ENCODE measurements around the gene MYO9B.

Gene MYO9B

GRCh38 chr19:17036640-17037039 is 38.9 kb upstream of the MYO9B start:
- DNase-seq (ENCODE audit: low spot score): no peak
- no peak for TF ChIP-seq CTCF (IDR thresholded peaks at IDR 0.05)
- Histone ChIP-seq H3K27ac (no peak overlapping the region), H3K4me3 (no peak overlapping the region)

- DNase-seq (ENCODE audit: low spot score): no peak
- no peak for TF ChIP-seq CTCF (IDR thresholded peaks at IDR 0.05)
- Histone ChIP-seq H3K4me3 (no peak overlapping the region), H3K27ac (no peak overlapping the region)
Measured at GRCh38 chr19:17037184-17037583, 38.4 kb upstream of the MYO9B start.

- no peak for DNase-seq (ENCODE audit: low spot score)
- no peak overlapping the region for H3K27ac ChIP-seq
- no peak overlapping the region for H3K4me3 ChIP-seq
- no peak for TF ChIP-seq CTCF (IDR thresholded peaks at IDR 0.05)
Measured at GRCh38 chr19:17037966-17038500, 37.5 kb upstream of the MYO9B start.

GRCh38 chr19:17041976-17042375 is 33.6 kb upstream of the MYO9B start:
- H3K27ac ChIP-seq: no peak overlapping the region
- no peak for DNase-seq (ENCODE audit: low spot score)
- no peak for TF ChIP-seq CTCF (IDR thresholded peaks at IDR 0.05)
- no peak overlapping the region for H3K4me3 ChIP-seq

- no peak for DNase-seq (ENCODE audit: low spot score)
- Histone ChIP-seq H3K4me3 (no peak overlapping the region), H3K27ac (no peak overlapping the region)
- TF ChIP-seq CTCF (IDR thresholded peaks at IDR 0.05): no peak
Measured at GRCh38 chr19:17043744-17044143, 31.8 kb upstream of the MYO9B start.

GRCh38 chr19:17045907-17046502 is 29.6 kb upstream of the MYO9B start:
- DNase-seq (ENCODE audit: low spot score): no peak
- TF ChIP-seq CTCF (IDR thresholded peaks at IDR 0.05): no peak
- Histone ChIP-seq H3K27ac (no peak overlapping the region), H3K4me3 (no peak overlapping the region)

GRCh38 chr19:17048885-17049453 is 26.6 kb upstream of the MYO9B start:
- Histone ChIP-seq H3K4me3 (no peak overlapping the region), H3K27ac (no peak overlapping the region)
- DNase-seq (ENCODE audit: low spot score): no peak
- TF ChIP-seq CTCF (IDR thresholded peaks at IDR 0.05): no peak

All from coronary artery (tissue), 2 donors.